ENCODE data around the gene UACA. TPM values are rescaled to one million over a fixed set of nuclear protein-coding genes. Genes with fewer than 3 reads are reported as not detected.

The UACA gene
- total and polyA plus RNA-seq, 9 of the 15 experiments (the other 6 are each of a cell fraction or from before 2014, with no cell fraction given), result 0.06 to 0.33 (median 0.15) TPM; not detected in 5

- no TSS peak for BruUV-seq (replicated peaks)
- TF ChIP-seq MAFK (IDR thresholded peaks at IDR 0.05; ENCODE audit: low read length) (peak; percentile 45; the same call in 1 of the 2 replicates), IRF9 (tag; IDR thresholded peaks at IDR 0.05) (no peak), ZNF121 (CRISPR knock-in tag; conservative IDR thresholded peaks at IDR 0.05) (peak; percentile 62; the same call in 1 of the 2 replicates), C11orf30 (IDR thresholded peaks at IDR 0.05; ENCODE audit: low read depth) (peak; percentile 38), ZNF316 (IDR thresholded peaks at IDR 0.05) (peak; percentile 59), SMC3 (conservative IDR thresholded peaks at IDR 0.05; ENCODE audit: insufficient read depth, low read depth, low read length) (peak; percentile 46; the same call in 1 of the 2 replicates), ZNF384 (IDR thresholded peaks at IDR 0.05; ENCODE audit: low read depth, low read length) (peak; percentile 60; the same call in 1 of the 2 replicates), RBM25 (IDR thresholded peaks at IDR 0.05; ENCODE audit: low read depth, low read length, severe bottlenecking) (peak; percentile 7), EGR1 (conservative IDR thresholded peaks at IDR 0.05) (no peak), MAFG (tag; conservative IDR thresholded peaks at IDR 0.05) (peak; percentile 33; the same call in 1 of the 2 replicates)
- TF ChIP-seq, protein P1, sequence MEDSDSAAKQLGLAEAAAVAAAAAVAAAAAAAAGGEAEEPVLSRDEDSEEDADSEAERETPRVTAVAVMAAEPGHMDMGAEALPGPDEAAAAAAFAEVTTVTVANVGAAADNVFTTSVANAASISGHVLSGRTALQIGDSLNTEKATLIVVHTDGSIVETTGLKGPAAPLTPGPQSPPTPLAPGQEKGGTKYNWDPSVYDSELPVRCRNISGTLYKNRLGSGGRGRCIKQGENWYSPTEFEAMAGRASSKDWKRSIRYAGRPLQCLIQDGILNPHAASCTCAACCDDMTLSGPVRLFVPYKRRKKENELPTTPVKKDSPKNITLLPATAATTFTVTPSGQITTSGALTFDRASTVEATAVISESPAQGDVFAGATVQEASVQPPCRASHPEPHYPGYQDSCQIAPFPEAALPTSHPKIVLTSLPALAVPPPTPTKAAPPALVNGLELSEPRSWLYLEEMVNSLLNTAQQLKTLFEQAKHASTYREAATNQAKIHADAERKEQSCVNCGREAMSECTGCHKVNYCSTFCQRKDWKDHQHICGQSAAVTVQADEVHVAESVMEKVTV (CRISPR knock-in tag; IDR thresholded peaks at IDR 0.05), result 0 out of 2 replicates have a peak, but pooled peaks have one; percentile 10
- TF ChIP-seq, protein P2, sequence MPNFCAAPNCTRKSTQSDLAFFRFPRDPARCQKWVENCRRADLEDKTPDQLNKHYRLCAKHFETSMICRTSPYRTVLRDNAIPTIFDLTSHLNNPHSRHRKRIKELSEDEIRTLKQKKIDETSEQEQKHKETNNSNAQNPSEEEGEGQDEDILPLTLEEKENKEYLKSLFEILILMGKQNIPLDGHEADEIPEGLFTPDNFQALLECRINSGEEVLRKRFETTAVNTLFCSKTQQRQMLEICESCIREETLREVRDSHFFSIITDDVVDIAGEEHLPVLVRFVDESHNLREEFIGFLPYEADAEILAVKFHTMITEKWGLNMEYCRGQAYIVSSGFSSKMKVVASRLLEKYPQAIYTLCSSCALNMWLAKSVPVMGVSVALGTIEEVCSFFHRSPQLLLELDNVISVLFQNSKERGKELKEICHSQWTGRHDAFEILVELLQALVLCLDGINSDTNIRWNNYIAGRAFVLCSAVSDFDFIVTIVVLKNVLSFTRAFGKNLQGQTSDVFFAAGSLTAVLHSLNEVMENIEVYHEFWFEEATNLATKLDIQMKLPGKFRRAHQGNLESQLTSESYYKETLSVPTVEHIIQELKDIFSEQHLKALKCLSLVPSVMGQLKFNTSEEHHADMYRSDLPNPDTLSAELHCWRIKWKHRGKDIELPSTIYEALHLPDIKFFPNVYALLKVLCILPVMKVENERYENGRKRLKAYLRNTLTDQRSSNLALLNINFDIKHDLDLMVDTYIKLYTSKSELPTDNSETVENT (CRISPR knock-in tag; IDR thresholded peaks at IDR 0.05), result no peak
- TF ChIP-seq, protein P3, sequence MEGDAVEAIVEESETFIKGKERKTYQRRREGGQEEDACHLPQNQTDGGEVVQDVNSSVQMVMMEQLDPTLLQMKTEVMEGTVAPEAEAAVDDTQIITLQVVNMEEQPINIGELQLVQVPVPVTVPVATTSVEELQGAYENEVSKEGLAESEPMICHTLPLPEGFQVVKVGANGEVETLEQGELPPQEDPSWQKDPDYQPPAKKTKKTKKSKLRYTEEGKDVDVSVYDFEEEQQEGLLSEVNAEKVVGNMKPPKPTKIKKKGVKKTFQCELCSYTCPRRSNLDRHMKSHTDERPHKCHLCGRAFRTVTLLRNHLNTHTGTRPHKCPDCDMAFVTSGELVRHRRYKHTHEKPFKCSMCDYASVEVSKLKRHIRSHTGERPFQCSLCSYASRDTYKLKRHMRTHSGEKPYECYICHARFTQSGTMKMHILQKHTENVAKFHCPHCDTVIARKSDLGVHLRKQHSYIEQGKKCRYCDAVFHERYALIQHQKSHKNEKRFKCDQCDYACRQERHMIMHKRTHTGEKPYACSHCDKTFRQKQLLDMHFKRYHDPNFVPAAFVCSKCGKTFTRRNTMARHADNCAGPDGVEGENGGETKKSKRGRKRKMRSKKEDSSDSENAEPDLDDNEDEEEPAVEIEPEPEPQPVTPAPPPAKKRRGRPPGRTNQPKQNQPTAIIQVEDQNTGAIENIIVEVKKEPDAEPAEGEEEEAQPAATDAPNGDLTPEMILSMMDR (IDR thresholded peaks at IDR 0.05 in 2 of 3, conservative IDR thresholded peaks at IDR 0.05 in 1 of 3; ENCODE audit: insufficient read depth in 2 of 3, low read depth in 1 of 3, low read length in 3 of 3), result peak in 2 of 3 experiments; percentile 36 to 67; a peak in 4 of 6 replicates
Measured at GRCh38 chr15:70722266-70723121, 40.9 kb downstream of the UACA start.

More at GRCh38 chr15:70722266-70723121, 40.9 kb downstream of the UACA start:
- Histone ChIP-seq H3K9me1 (ENCODE audit: control insufficient read depth, insufficient read depth, low read length) (no peaks in the 10 kb centered on the region), H3K27ac (ENCODE audit: extremely low read depth, low read depth, low read length) (no peak overlapping the region), H2AFZ (ENCODE audit: low read depth, low read length) (no peak overlapping the region), H3K4me2 (ENCODE audit: insufficient read depth, low read length) (no peak overlapping the region), H3K79me2 (ENCODE audit: control insufficient read depth, insufficient read depth, low read length) (no peaks in the 10 kb centered on the region), H3K4me1 (replicated peaks in 1 of 2; ENCODE audit: control insufficient read depth in 2 of 2, insufficient read depth in 2 of 2, low read length in 2 of 2) (no peaks in the 10 kb centered on the region), H3K9ac (ENCODE audit: insufficient read depth in 1 of 2, low read depth in 2 of 2, low read length in 2 of 2) (no peak overlapping the region), H3K4me3 (no peak overlapping the region), H3K9me3 (replicated peaks; ENCODE audit: control insufficient read depth, insufficient read depth, low read depth, low read length) (no peaks in the 10 kb centered on the region), H3K27me3 (ENCODE audit: control insufficient read depth in 2 of 2, insufficient read depth in 2 of 2, low read length in 2 of 2) (no peaks in the 10 kb centered on the region), H3K36me3 (ENCODE audit: control insufficient read depth, insufficient read depth, low read length) (no peaks in the 10 kb centered on the region), H4K20me1 (replicated peaks; ENCODE audit: control insufficient read depth, insufficient read depth, low read length) (no peaks in the 10 kb centered on the region)
- in situ Hi-C loops (cut with MboI), result no loop called here
- FAIRE-seq (peak; percentile 71), DNase-seq (ENCODE audit: extremely low read depth in 1 of 4, low spot score in 3 of 4) (peak; percentile 19 to 36 (median 23)), ATAC-seq (peak; percentile 41; the same call in 2 of the 3 replicates)
- intact Hi-C loops (cut with micrococcal nuclease), result loop anchor here (10.0 kb wide), 1 partner anchor 1248 kb away; no protein-coding TSS in a partner anchor
- WGBS (ENCODE audit: insufficient coverage, low coverage, missing lambda C conversion rate), result 3% methylated on average over 3 of the region's 3 CpGs
- ChIA-PET CTCF (ENCODE audit: low intra/inter-chr PET ratio) (interaction anchor here (0.6 to 1.3 kb wide), 3 partner anchors 43 to 1247 kb away, joined by 3 to 4 read pairs (median 3); no protein-coding TSS in a partner anchor), POLR2A (interaction anchor here (0.9 kb wide), 1 partner anchor 9 kb away, joined by 5 read pairs; no protein-coding TSS in a partner anchor)

Measured in K562 (cell line).